Measurements from ENCODE around the gene MFAP4. TPM values are rescaled to one million over a fixed set of nuclear protein-coding genes. Genes with fewer than 3 reads are reported as not detected.
A peak's percentile ranks its signal among the peaks of the same experiment; 100 is the strongest.

MFAP4 gene
- total RNA-seq, 1 experiment from 2014 or later, result 0.15 TPM

DNA sequence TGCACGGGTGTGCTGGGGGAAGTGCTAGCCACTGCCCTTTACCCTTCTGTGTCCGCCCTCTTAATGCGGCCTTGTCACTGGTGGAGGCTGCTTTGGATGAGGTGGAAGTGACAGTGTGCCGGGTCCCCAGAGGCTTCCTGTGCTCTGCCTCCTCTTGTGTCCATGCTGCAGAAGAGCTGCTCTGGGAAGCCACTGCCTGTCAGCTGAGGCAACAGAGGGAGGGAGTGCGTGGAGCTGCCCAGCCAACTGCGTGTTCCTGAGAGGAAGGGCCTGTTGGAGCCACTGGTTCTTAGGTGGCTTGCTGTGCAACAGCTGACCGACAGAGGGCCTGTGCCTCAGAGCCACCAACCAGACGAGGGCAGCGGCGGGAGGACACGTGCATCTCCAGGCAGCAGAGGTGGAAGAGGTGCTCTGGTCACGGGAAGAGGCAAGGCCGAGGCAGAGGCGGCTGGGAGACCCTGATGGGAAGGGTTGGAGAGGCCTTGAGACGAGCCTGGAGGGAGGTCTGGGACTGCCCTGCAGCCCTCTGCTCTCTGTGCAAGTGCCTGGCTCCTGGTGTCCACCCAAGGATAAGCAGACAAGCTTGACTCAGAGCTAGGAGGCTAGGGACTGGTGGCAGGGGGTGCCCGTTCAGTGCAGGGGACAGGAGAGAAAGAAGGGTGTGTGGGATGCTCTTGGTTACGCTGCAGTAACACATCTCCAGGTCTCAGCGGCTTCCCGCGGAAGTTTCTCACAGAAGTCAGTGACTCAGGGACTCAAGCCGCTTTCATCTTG, 49.9 kb downstream of the MFAP4 start:
- H3K4me3 ChIP-seq (ENCODE audit: low read length), result no peak overlapping the region
- H3K27me3 ChIP-seq (ENCODE audit: low read length), result no peaks in the 10 kb centered on the region
- H3K36me3 ChIP-seq (ENCODE audit: insufficient read depth, low read length), result no peaks in the 10 kb centered on the region
- no peak overlapping the region for H3K9ac ChIP-seq (ENCODE audit: low read length)
- no peak for DNase-seq
- no peaks in the 10 kb centered on the region for H3K79me2 ChIP-seq (ENCODE audit: low read length)
- H2AFZ ChIP-seq (ENCODE audit: low read length), result no peak overlapping the region
- H3K9me2 ChIP-seq (replicated peaks; ENCODE audit: insufficient read depth, low read length), result no peaks in the 10 kb centered on the region
- H3K27ac ChIP-seq (ENCODE audit: low read length), result no peak overlapping the region
- H3K4me1 ChIP-seq (ENCODE audit: low read length), result no peaks in the 10 kb centered on the region
- H3K4me2 ChIP-seq (ENCODE audit: low read depth, low read length, poor library complexity, severe bottlenecking), result no peak overlapping the region
- no peaks in the 10 kb centered on the region for H4K20me1 ChIP-seq (ENCODE audit: insufficient read depth, low read depth, low read length)
- H3K9me3 ChIP-seq (ENCODE audit: low read length), result no peaks in the 10 kb centered on the region

DNA sequence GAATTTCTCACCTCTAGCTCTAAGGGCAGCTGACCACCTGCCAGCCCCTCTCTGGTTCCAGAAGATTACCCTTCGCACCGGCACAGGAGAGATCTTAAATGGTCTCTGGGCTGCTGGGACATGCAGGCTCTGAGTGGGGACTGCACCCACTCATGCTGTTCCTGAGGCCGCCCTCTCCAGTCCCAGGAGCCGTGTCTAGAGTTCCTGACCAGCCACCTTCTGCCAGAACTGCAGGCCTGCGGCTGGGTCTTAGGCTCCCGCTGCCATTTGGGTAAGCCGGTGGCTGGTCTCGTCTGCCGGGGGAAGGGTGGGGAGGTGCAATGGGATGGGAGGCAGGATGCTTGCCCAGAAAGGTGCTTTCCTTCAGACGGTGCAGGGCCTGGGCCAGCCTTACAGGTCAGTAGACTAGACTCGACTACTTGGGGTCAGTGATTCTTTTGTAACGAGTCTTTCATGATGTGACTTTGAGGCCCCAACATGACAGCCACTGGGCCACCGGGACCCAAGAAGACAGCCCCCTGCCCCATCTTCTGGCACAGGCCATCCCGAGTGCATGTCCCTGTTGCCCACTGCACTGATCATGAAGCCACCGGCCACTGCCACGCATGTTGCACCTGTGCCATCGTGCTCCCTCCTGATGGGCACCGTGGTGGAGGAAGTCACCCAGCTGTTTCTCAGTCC, 50.9 kb downstream of the MFAP4 start:
- Histone ChIP-seq H3K79me2 (ENCODE audit: low read length) (no peaks in the 10 kb centered on the region), H2AFZ (ENCODE audit: low read length) (no peak overlapping the region), H3K27me3 (ENCODE audit: low read length) (no peaks in the 10 kb centered on the region), H3K9me2 (replicated peaks; ENCODE audit: insufficient read depth, low read length) (no peaks in the 10 kb centered on the region), H3K4me2 (ENCODE audit: low read depth, low read length, poor library complexity, severe bottlenecking) (no peak overlapping the region), H3K4me3 (ENCODE audit: low read length) (no peak overlapping the region), H3K9ac (ENCODE audit: low read length) (no peak overlapping the region), H3K4me1 (ENCODE audit: low read length) (no peaks in the 10 kb centered on the region), H3K27ac (ENCODE audit: low read length) (no peak overlapping the region), H3K9me3 (ENCODE audit: low read length) (no peaks in the 10 kb centered on the region), H3K36me3 (ENCODE audit: insufficient read depth, low read length) (no peaks in the 10 kb centered on the region), H4K20me1 (ENCODE audit: insufficient read depth, low read depth, low read length) (no peaks in the 10 kb centered on the region)
- no peak for DNase-seq

DNA sequence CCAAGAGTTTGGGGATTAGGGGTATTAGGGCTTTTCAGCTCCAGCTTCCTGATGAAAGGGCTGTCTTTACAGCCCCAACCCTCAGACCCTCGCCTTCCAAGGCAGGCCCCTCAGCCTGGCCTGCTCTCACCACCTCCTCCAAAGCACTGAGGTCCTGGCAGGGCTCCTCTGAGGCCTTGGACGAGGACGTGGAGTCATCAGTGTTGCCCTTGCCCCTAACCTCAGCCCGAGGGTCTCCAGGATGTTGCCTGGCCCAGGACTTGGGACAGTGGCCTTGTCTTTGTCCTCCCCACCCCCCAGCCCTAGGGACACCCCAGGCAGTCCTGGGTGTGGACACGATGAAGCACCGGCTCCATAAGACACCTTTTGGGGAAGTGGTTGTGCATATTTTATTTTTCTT, 52.7 kb downstream of the MFAP4 start:
- no peaks in the 10 kb centered on the region for H3K79me2 ChIP-seq (ENCODE audit: low read length)
- no peaks in the 10 kb centered on the region for H4K20me1 ChIP-seq (ENCODE audit: insufficient read depth, low read depth, low read length)
- no peak overlapping the region for H3K4me3 ChIP-seq (ENCODE audit: low read length)
- H2AFZ ChIP-seq (ENCODE audit: low read length), result no peak overlapping the region
- no peaks in the 10 kb centered on the region for H3K27me3 ChIP-seq (ENCODE audit: low read length)
- no peaks in the 10 kb centered on the region for H3K36me3 ChIP-seq (ENCODE audit: insufficient read depth, low read length)
- no peak overlapping the region for H3K9ac ChIP-seq (ENCODE audit: low read length)
- H3K9me2 ChIP-seq (replicated peaks; ENCODE audit: insufficient read depth, low read length), result no peaks in the 10 kb centered on the region
- H3K27ac ChIP-seq (ENCODE audit: low read length), result no peak overlapping the region
- H3K9me3 ChIP-seq (ENCODE audit: low read length), result no peaks in the 10 kb centered on the region
- no peak overlapping the region for H3K4me2 ChIP-seq (ENCODE audit: low read depth, low read length, poor library complexity, severe bottlenecking)
- H3K4me1 ChIP-seq (ENCODE audit: low read length), result no peaks in the 10 kb centered on the region
- no peak for DNase-seq

DNA sequence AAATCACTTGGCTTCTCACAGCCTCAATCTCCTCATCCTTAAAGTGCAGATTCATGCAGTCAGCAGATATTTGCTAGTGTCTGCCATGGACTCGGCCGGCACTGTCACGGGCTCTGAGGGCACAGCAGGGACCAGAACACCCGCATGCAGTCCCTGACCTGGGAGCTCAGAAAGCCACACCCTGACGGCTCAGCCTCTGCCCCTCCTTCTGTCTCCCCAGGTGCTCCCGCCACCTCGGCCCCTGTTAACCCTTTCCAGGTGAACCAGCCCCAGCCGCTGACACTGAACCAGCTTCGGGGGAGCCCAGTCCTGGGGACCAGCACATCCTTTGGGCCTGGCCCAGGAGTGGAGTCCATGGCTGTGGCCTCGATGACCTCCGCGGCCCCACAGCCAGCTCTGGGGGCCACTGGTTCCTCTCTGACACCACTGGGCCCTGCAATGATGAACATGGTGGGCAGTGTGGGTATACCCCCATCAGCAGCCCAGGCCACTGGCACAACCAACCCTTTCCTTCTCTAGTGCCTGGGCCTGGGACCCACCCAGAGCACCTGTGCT, 53.2 kb downstream of the MFAP4 start:
- H3K4me2 ChIP-seq (ENCODE audit: low read depth, low read length, poor library complexity, severe bottlenecking), result no peak overlapping the region
- no peaks in the 10 kb centered on the region for H3K9me3 ChIP-seq (ENCODE audit: low read length)
- DNase-seq, result no peak
- no peak overlapping the region for H3K9ac ChIP-seq (ENCODE audit: low read length)
- H3K27ac ChIP-seq (ENCODE audit: low read length), result no peak overlapping the region
- H2AFZ ChIP-seq (ENCODE audit: low read length), result no peak overlapping the region
- no peaks in the 10 kb centered on the region for H3K4me1 ChIP-seq (ENCODE audit: low read length)
- no peaks in the 10 kb centered on the region for H3K27me3 ChIP-seq (ENCODE audit: low read length)
- no peaks in the 10 kb centered on the region for H3K36me3 ChIP-seq (ENCODE audit: insufficient read depth, low read length)
- H3K79me2 ChIP-seq (ENCODE audit: low read length), result no peaks in the 10 kb centered on the region
- H4K20me1 ChIP-seq (ENCODE audit: insufficient read depth, low read depth, low read length), result no peaks in the 10 kb centered on the region
- no peak overlapping the region for H3K4me3 ChIP-seq (ENCODE audit: low read length)
- H3K9me2 ChIP-seq (replicated peaks; ENCODE audit: insufficient read depth, low read length), result no peaks in the 10 kb centered on the region

Small RNA genes lying within 50 kb of the gene (small RNA-seq; reads per million reads assigned to genes)
- gene MIR1180, result 2.1 reads per million, percentile 53 among the genes with 10 or more reads in this experiment
- gene RF00537, result not detected

Other genes starting within 250 kb of the MFAP4 start
- gene EPN2, start 149.8 kb downstream of the MFAP4 start, total RNA-seq (2014; rRNA removed; shearing (Covaris generic); ENCODE audit: low replicate concordance), result 5.4 and 17.6 TPM in 2 replicates
- gene B9D1, start 24.5 kb downstream of the MFAP4 start, total RNA-seq (2014; rRNA removed; shearing (Covaris generic); ENCODE audit: low replicate concordance), result 22.1 and 29.1 TPM in 2 replicates
- 4.1 and 7.8 TPM in 2 replicates for gene MAPK7, start 8.7 kb downstream of the MFAP4 start, total RNA-seq (2014; rRNA removed; shearing (Covaris generic); ENCODE audit: low replicate concordance)
- 0.07 TPM in 1 of 2 replicates, not detected in the other for gene RNF112, start 24.0 kb upstream of the MFAP4 start, total RNA-seq (2014; rRNA removed; shearing (Covaris generic); ENCODE audit: low replicate concordance)
- not detected in 2 replicates for gene SLC47A1, start 146.7 kb upstream of the MFAP4 start, total RNA-seq (2014; rRNA removed; shearing (Covaris generic); ENCODE audit: low replicate concordance)